ENCODE results near the gene DLG1. TPM values are rescaled to one million over a fixed set of nuclear protein-coding genes. Genes with fewer than 3 reads are reported as not detected.

DLG1 gene
- total RNA-seq, 2 donors from 2014 or later = 115 to 124 TPM

GRCh38 chr3:197329382-197329781 is 31.0 kb upstream of the DLG1 start:
- no peak for DNase-seq
- no peaks in the 10 kb centered on the region for H3K27me3 ChIP-seq
- no peaks in the 10 kb centered on the region for H3K9me3 ChIP-seq
- intact Hi-C loops (cut with DNase I) = no loop called here
- no peaks in the 10 kb centered on the region for H3K4me1 ChIP-seq
- H3K27ac ChIP-seq = no peak overlapping the region
- H3K9ac ChIP-seq (ENCODE audit: low read depth in 2 of 2, low read length in 2 of 2) = no peak overlapping the region
- no peak overlapping the region for H3K4me3 ChIP-seq
- no peaks in the 10 kb centered on the region for H3K36me3 ChIP-seq
- TF ChIP-seq CTCF (IDR thresholded peaks at IDR 0.05) = no peak

GRCh38 chr3:197328198-197328597 is 29.8 kb upstream of the DLG1 start:
- Histone ChIP-seq H3K9ac (ENCODE audit: low read depth in 2 of 2, low read length in 2 of 2) (no peak overlapping the region), H3K27ac (no peak overlapping the region), H3K4me3 (no peak overlapping the region), H3K9me3 (no peaks in the 10 kb centered on the region), H3K4me1 (no peaks in the 10 kb centered on the region), H3K27me3 (no peaks in the 10 kb centered on the region), H3K36me3 (no peaks in the 10 kb centered on the region)
- TF ChIP-seq CTCF (IDR thresholded peaks at IDR 0.05) = no peak
- intact Hi-C loops (cut with DNase I) = no loop called here
- no peak for DNase-seq

- H3K4me1 ChIP-seq = no peaks in the 10 kb centered on the region
- no peak overlapping the region for H3K9ac ChIP-seq (ENCODE audit: low read depth in 2 of 2, low read length in 2 of 2)
- no peaks in the 10 kb centered on the region for H3K27me3 ChIP-seq
- no peak overlapping the region for H3K27ac ChIP-seq
- no peak for TF ChIP-seq CTCF (IDR thresholded peaks at IDR 0.05)
- H3K36me3 ChIP-seq = no peaks in the 10 kb centered on the region
- no peak for DNase-seq
- no peak overlapping the region for H3K4me3 ChIP-seq
- intact Hi-C loops (cut with DNase I) = no loop called here
- H3K9me3 ChIP-seq = no peaks in the 10 kb centered on the region
These were observed 29.3 kb upstream of the DLG1 start for GRCh38 chr3:197327701-197328100.

GRCh38 chr3:197325773-197326172 is 27.4 kb upstream of the DLG1 start:
- H3K36me3 ChIP-seq = no peaks in the 10 kb centered on the region
- H3K27ac ChIP-seq = no peak overlapping the region
- H3K9ac ChIP-seq (ENCODE audit: low read depth in 2 of 2, low read length in 2 of 2) = no peak overlapping the region
- no peak for DNase-seq
- no peaks in the 10 kb centered on the region for H3K4me1 ChIP-seq
- no peak for TF ChIP-seq CTCF (IDR thresholded peaks at IDR 0.05)
- no peaks in the 10 kb centered on the region for H3K27me3 ChIP-seq
- intact Hi-C loops (cut with DNase I) = no loop called here
- no peak overlapping the region for H3K4me3 ChIP-seq
- H3K9me3 ChIP-seq = no peaks in the 10 kb centered on the region

GRCh38 chr3:197322149-197322548 is 23.7 kb upstream of the DLG1 start:
- intact Hi-C loops (cut with DNase I) = no loop called here
- Histone ChIP-seq H3K9me3 (no peaks in the 10 kb centered on the region), H3K27me3 (no peaks in the 10 kb centered on the region), H3K27ac (no peak overlapping the region), H3K4me1 (no peaks in the 10 kb centered on the region), H3K9ac (ENCODE audit: low read depth in 2 of 2, low read length in 2 of 2) (no peak overlapping the region), H3K36me3 (no peaks in the 10 kb centered on the region), H3K4me3 (no peak overlapping the region)
- no peak for DNase-seq
- no peak for TF ChIP-seq CTCF (IDR thresholded peaks at IDR 0.05)

- Histone ChIP-seq H3K9me3 (no peaks in the 10 kb centered on the region), H3K9ac (ENCODE audit: low read depth in 2 of 2, low read length in 2 of 2) (no peak overlapping the region), H3K36me3 (no peaks in the 10 kb centered on the region), H3K27me3 (no peaks in the 10 kb centered on the region), H3K4me3 (no peak overlapping the region), H3K4me1 (no peaks in the 10 kb centered on the region), H3K27ac (no peak overlapping the region)
- intact Hi-C loops (cut with DNase I) = no loop called here
- no peak for DNase-seq
- TF ChIP-seq CTCF (IDR thresholded peaks at IDR 0.05) = no peak
These were observed 22.2 kb upstream of the DLG1 start for GRCh38 chr3:197320582-197320981.
